ENCODE measurements around the gene CFAP157.

CFAP157 gene

GRCh38 chr9:127698386-127698785 lies 8.4 kb upstream of the CFAP157 start:
- Histone ChIP-seq H4K20me1 (ENCODE audit: insufficient read depth) (no peaks in the 10 kb centered on the region), H3K36me3 (ENCODE audit: insufficient read depth) (no peaks in the 10 kb centered on the region), H3K4me1 (ENCODE audit: low read depth, poor library complexity, severe bottlenecking) (peaks cover 13% of the 10 kb centered on the region), H2AFZ (ENCODE audit: low read depth) (no peak overlapping the region), H3K27me3 (ENCODE audit: insufficient read depth, low read depth) (no peaks in the 10 kb centered on the region), H3K4me3 (IDR thresholded peaks at IDR 0.05; ENCODE audit: insufficient read depth, low read depth, low read length) (no peak overlapping the region), H3K79me2 (ENCODE audit: insufficient read depth, low read depth) (no peaks in the 10 kb centered on the region), H3K4me2 (no peak overlapping the region), H3K9ac (no peak overlapping the region), H3K27ac (no peak overlapping the region)
- no peak for TF ChIP-seq CTCF (conservative IDR thresholded peaks at IDR 0.05; ENCODE audit: low read depth, low read length)

DNA sequence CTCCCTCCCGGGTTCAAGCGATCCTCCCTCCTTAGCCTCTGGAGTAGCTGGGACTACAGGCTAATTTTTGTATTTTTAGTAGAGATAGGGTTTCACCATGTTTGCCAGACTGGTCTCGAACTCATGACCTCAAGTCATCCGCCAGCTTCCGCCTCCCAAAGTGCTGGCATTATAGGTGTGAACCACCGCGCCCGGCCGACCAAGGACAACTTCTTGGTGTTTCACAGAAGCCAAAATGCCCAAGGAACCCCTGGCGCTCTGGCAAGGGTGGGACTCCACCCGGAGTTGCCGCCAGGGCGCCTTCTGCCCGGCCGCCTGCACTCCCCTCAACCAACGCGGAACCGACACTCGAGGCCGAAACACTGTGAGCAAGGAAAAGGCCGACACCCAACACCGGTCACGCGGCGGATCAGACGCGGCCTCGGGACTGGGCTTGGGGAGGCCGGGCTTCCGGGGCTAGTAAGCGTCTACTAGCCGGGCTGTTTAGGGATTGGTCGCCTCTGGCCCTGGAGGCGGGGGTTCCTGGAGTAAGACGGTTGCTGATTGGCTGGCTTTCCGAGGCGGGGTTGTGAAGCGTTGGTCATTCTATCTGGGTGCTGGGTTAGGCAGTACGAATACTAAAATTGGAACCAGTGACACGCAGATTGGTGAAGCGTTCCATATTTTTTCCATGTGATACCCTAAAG lies 7.7 kb upstream of the CFAP157 start:
- Histone ChIP-seq H3K27me3 (ENCODE audit: insufficient read depth, low read depth) (no peaks in the 10 kb centered on the region), H3K79me2 (ENCODE audit: insufficient read depth, low read depth) (no peaks in the 10 kb centered on the region), H3K4me1 (ENCODE audit: low read depth, poor library complexity, severe bottlenecking) (peaks cover 13% of the 10 kb centered on the region), H2AFZ (ENCODE audit: low read depth) (no peak overlapping the region), H3K27ac (no peak overlapping the region), H4K20me1 (ENCODE audit: insufficient read depth) (no peaks in the 10 kb centered on the region), H3K4me3 (IDR thresholded peaks at IDR 0.05; ENCODE audit: insufficient read depth, low read depth, low read length) (no peak overlapping the region), H3K36me3 (ENCODE audit: insufficient read depth) (no peaks in the 10 kb centered on the region), H3K4me2 (no peak overlapping the region), H3K9ac (no peak overlapping the region)
- no peak for TF ChIP-seq CTCF (conservative IDR thresholded peaks at IDR 0.05; ENCODE audit: low read depth, low read length)

GRCh38 chr9:127700140-127700539 lies 6.6 kb upstream of the CFAP157 start:
- Histone ChIP-seq H3K27ac (0 out of 2 replicates have a peak overlapping the region, but pooled peaks have one; percentile 5), H3K4me1 (ENCODE audit: low read depth, poor library complexity, severe bottlenecking) (peaks cover 13% of the 10 kb centered on the region), H3K27me3 (ENCODE audit: insufficient read depth, low read depth) (no peaks in the 10 kb centered on the region), H3K79me2 (ENCODE audit: insufficient read depth, low read depth) (no peaks in the 10 kb centered on the region), H3K36me3 (ENCODE audit: insufficient read depth) (no peaks in the 10 kb centered on the region), H4K20me1 (ENCODE audit: insufficient read depth) (no peaks in the 10 kb centered on the region), H3K9ac (no peak overlapping the region), H3K4me3 (IDR thresholded peaks at IDR 0.05; ENCODE audit: insufficient read depth, low read depth, low read length) (no peak overlapping the region), H3K4me2 (no peak overlapping the region), H2AFZ (ENCODE audit: low read depth) (no peak overlapping the region)
- TF ChIP-seq CTCF (conservative IDR thresholded peaks at IDR 0.05; ENCODE audit: low read depth, low read length), result no peak

DNA sequence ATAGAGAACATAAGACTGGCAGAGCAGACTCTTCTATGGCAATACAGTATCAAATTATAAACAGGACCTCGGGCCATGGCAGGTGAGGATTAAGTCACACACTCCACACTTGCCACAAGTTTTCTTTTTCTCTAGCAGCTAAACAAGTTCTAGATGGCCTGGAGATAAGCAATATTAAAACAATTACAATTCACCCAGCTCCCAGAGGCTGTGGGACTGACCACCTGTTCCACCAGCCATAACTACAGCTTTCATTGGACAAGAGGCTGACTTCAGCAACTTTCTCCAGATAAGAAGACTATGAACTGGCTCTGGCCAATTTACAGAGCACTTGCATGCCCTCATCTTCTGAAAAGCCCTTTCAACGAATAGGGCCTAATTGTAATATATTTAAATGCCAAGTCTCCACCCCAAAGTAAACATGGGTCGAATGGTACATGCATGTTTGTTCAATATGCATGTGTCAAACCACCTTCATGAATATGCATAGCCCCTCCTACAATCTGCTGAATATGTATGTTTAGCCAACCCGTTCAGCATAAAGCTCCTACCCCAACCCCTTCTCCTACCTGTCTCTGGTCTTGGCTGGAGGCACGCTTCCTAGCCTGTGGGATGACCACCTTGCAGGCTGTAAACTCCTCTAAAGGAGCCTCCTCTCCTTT lies 6.1 kb upstream of the CFAP157 start:
- Histone ChIP-seq H3K9ac (no peak overlapping the region), H3K79me2 (ENCODE audit: insufficient read depth, low read depth) (no peaks in the 10 kb centered on the region), H2AFZ (ENCODE audit: low read depth) (no peak overlapping the region), H3K4me3 (IDR thresholded peaks at IDR 0.05; ENCODE audit: insufficient read depth, low read depth, low read length) (no peak overlapping the region), H3K4me2 (no peak overlapping the region), H3K36me3 (ENCODE audit: insufficient read depth) (no peaks in the 10 kb centered on the region), H4K20me1 (ENCODE audit: insufficient read depth) (no peaks in the 10 kb centered on the region), H3K27ac (0 out of 2 replicates have a peak overlapping the region, but pooled peaks have one; percentile 5), H3K4me1 (ENCODE audit: low read depth, poor library complexity, severe bottlenecking) (peaks cover 13% of the 10 kb centered on the region), H3K27me3 (ENCODE audit: insufficient read depth, low read depth) (no peaks in the 10 kb centered on the region)
- TF ChIP-seq CTCF (conservative IDR thresholded peaks at IDR 0.05; ENCODE audit: low read depth, low read length), result no peak

Data from KMS-11 (cell line).